ES-I3 (cell line): ENCODE data around the gene RNF217.

Source experiments
- H3K36me3 ChIP-seq: 2 replicates; pipeline ENCODE4 v1.6.1; 2013; ENCODE audit warnings: mild to moderate bottlenecking, low read length, control low read depth, moderate library complexity; ENCODE audit not compliant: insufficient read depth
- H3K4me1 ChIP-seq: 2 replicates; pipeline ENCODE4 v1.6.1; 2013; ENCODE audit warnings: mild to moderate bottlenecking, control low read depth, low read length; ENCODE audit not compliant: insufficient read depth
- H3K9ac ChIP-seq: 2 replicates; pipeline ENCODE4 v1.6.1; 2013; ENCODE audit warnings: low read depth, mild to moderate bottlenecking, low read length, moderate library complexity
- H3K9me3 ChIP-seq: 2 replicates; pipeline ENCODE4 v1.6.1; 2013; ENCODE audit warnings: mild to moderate bottlenecking, low read length, moderate library complexity; ENCODE audit not compliant: control insufficient read depth, insufficient read depth

The RNF217 gene

GRCh38 chr6:124973780-124974179 is 11.5 kb downstream of the RNF217 start:
- H3K36me3 ChIP-seq = peaks cover 7% of the 10 kb centered on the region; the same call in 1 of the 2 replicates
- 0 out of 2 replicates have a peak, but pooled peaks cover 3% of the 10 kb centered on the region for H3K9me3 ChIP-seq

GRCh38 chr6:124974771-124975377 is 12.6 kb downstream of the RNF217 start:
- no peak overlapping the region for H3K9ac ChIP-seq
- no peaks in the 10 kb centered on the region for H3K4me1 ChIP-seq
- peaks cover 7% of the 10 kb centered on the region; the same call in 1 of the 2 replicates for H3K36me3 ChIP-seq
- peaks cover 3% of the 10 kb centered on the region; the same call in 1 of the 2 replicates for H3K9me3 ChIP-seq

More at GRCh38 chr6:124973780-124974179, 11.5 kb downstream of the RNF217 start:
- no peak overlapping the region for H3K9ac ChIP-seq
- H3K4me1 ChIP-seq = no peaks in the 10 kb centered on the region

- peaks cover 6% of the 10 kb centered on the region for H3K4me1 ChIP-seq
- peaks cover 7% of the 10 kb centered on the region; the same call in 1 of the 2 replicates for H3K36me3 ChIP-seq
Measured at GRCh38 chr6:124977067-124977908, 15.1 kb downstream of the RNF217 start.

GRCh38 chr6:124978451-124979293 is 16.4 kb downstream of the RNF217 start:
- Histone ChIP-seq H3K9me3 (peaks cover 3% of the 10 kb centered on the region; the same call in 1 of the 2 replicates), H3K4me1 (peaks cover 6% of the 10 kb centered on the region), H3K9ac (no peak overlapping the region), H3K36me3 (peaks cover 7% of the 10 kb centered on the region; the same call in 1 of the 2 replicates)

More at GRCh38 chr6:124977067-124977908, 15.1 kb downstream of the RNF217 start:
- Histone ChIP-seq H3K9ac (no peak overlapping the region), H3K9me3 (peaks cover 3% of the 10 kb centered on the region; the same call in 1 of the 2 replicates)

- Histone ChIP-seq H3K4me1 (peaks cover 6% of the 10 kb centered on the region), H3K36me3 (peaks cover 7% of the 10 kb centered on the region; the same call in 1 of the 2 replicates)
Measured at GRCh38 chr6:124979294-124979678, 17.0 kb downstream of the RNF217 start.

GRCh38 chr6:124982669-124983068 is 20.4 kb downstream of the RNF217 start:
- H3K36me3 ChIP-seq = peaks cover 7% of the 10 kb centered on the region; the same call in 1 of the 2 replicates
- peaks cover 3% of the 10 kb centered on the region; the same call in 1 of the 2 replicates for H3K9me3 ChIP-seq
- H3K9ac ChIP-seq = no peak overlapping the region
- peaks cover 6% of the 10 kb centered on the region for H3K4me1 ChIP-seq

More at GRCh38 chr6:124979294-124979678, 17.0 kb downstream of the RNF217 start:
- no peak overlapping the region for H3K9ac ChIP-seq
- H3K9me3 ChIP-seq = peaks cover 3% of the 10 kb centered on the region; the same call in 1 of the 2 replicates

GRCh38 chr6:124983383-124984083 is 21.3 kb downstream of the RNF217 start:
- Histone ChIP-seq H3K9me3 (peaks cover 2% of the 10 kb centered on the region), H3K4me1 (peaks cover 6% of the 10 kb centered on the region), H3K9ac (no peak overlapping the region), H3K36me3 (peaks cover 2% of the 10 kb centered on the region; the same call in 1 of the 2 replicates)

GRCh38 chr6:124984668-124985338 is 22.6 kb downstream of the RNF217 start:
- Histone ChIP-seq H3K4me1 (peaks cover 6% of the 10 kb centered on the region), H3K36me3 (no peaks in the 10 kb centered on the region), H3K9me3 (no peaks in the 10 kb centered on the region; the same call in 1 of the 2 replicates), H3K9ac (no peak overlapping the region)

- Histone ChIP-seq H3K9me3 (no peaks in the 10 kb centered on the region; the same call in 1 of the 2 replicates), H3K36me3 (no peaks in the 10 kb centered on the region), H3K9ac (no peak overlapping the region), H3K4me1 (peaks cover 5% of the 10 kb centered on the region)
Measured at GRCh38 chr6:124986164-124986563, 23.9 kb downstream of the RNF217 start.

- Histone ChIP-seq H3K9ac (no peak overlapping the region), H3K36me3 (no peaks in the 10 kb centered on the region), H3K9me3 (no peaks in the 10 kb centered on the region; the same call in 1 of the 2 replicates), H3K4me1 (peaks cover 4% of the 10 kb centered on the region)
Measured at GRCh38 chr6:124987291-124987690, 25.1 kb downstream of the RNF217 start.

- H3K9me3 ChIP-seq = no peaks in the 10 kb centered on the region; the same call in 1 of the 2 replicates
- H3K9ac ChIP-seq = no peak overlapping the region
- peaks cover 4% of the 10 kb centered on the region for H3K4me1 ChIP-seq
- H3K36me3 ChIP-seq = no peaks in the 10 kb centered on the region
Measured at GRCh38 chr6:124987999-124988591, 25.9 kb downstream of the RNF217 start.

- Histone ChIP-seq H3K9me3 (no peaks in the 10 kb centered on the region; the same call in 1 of the 2 replicates), H3K36me3 (no peaks in the 10 kb centered on the region), H3K9ac (no peak overlapping the region), H3K4me1 (peaks cover 4% of the 10 kb centered on the region)
Measured at GRCh38 chr6:124989136-124989983, 27.1 kb downstream of the RNF217 start.
